ENCODE results near the gene GALNT11.
"Not testable (repeated sequence)": the region's sequence is repeated elsewhere in the genome, so short reads cannot be mapped to it uniquely, and the experiment has no call there.

GALNT11 gene

DNA sequence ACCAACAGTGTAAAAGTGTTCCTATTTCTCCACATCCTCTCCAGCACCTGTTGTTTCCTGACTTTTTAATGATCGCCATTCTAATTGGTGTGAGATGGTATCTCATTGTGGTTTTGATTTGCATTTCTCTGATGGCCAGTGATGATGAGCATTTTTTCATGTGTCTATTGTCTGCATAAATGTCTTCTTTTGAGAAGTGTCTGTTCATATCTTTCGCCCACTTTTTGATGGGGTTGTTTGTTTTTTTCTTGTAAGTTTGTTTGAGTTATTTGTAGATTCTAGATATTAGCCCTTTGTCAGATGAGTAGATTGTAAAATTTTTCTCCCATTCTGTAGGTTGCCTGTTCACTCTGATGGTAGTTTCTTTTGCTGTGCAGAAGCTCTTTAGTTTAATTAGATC is 35.6 kb downstream of the GALNT11 start:
- not testable (repeated sequence) for H3K9ac ChIP-seq (ENCODE audit: low read depth, low read length); H3K4me1 ChIP-seq (ENCODE audit: control insufficient read depth, insufficient read depth, low read length); H3K4me3 ChIP-seq (ENCODE audit: low read depth, low read length); H3K36me3 ChIP-seq (ENCODE audit: control insufficient read depth, insufficient read depth, low read length); H3K9me3 ChIP-seq (ENCODE audit: control insufficient read depth, insufficient read depth, low read length); H3K27me3 ChIP-seq (ENCODE audit: control insufficient read depth, insufficient read depth, low read length)

DNA sequence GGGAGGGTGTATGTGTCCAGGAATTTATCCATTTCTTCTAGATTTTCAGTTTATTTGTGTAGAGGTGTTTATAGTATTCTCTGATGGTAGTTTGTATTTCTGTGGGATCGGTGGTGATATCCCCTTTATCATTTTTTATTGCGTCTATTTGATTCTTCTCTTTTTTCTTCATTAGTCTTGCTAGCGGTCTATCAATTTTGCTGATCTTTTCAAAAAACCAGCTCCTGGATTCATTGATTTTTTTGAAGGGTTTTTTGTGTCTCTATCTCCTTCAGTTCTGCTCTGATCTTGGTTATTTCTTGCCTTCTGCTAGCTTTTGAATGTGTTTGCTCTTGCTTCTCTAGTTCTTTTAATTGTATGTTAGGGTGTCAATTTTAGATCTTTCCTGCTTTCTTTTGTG is 37.7 kb downstream of the GALNT11 start:
- not testable (repeated sequence) for H3K9ac ChIP-seq (ENCODE audit: low read depth, low read length); H3K27me3 ChIP-seq (ENCODE audit: control insufficient read depth, insufficient read depth, low read length); H3K4me3 ChIP-seq (ENCODE audit: low read depth, low read length); H3K9me3 ChIP-seq (ENCODE audit: control insufficient read depth, insufficient read depth, low read length); H3K36me3 ChIP-seq (ENCODE audit: control insufficient read depth, insufficient read depth, low read length); H3K4me1 ChIP-seq (ENCODE audit: control insufficient read depth, insufficient read depth, low read length)

DNA sequence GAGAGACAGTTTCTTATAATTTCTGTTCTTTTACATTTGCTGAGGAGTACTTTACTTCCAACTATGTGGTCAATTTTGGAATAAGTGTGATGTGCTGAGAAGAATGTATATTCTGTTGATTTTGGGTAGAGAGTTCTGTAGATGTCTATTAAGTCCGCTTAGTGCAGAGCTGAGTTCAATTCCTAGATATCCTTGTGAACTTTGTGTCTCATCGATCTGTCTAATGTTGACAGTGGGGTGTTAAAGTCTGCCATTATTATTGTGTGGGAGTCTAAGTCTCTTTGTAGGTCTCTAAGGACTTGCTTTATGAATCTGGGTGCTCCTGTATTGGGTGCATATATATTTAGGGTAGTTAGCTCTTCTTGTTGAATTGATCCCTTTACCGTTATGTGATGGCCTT is 38.3 kb downstream of the GALNT11 start:
- not testable (repeated sequence) for H3K4me1 ChIP-seq (ENCODE audit: control insufficient read depth, insufficient read depth, low read length); H3K4me3 ChIP-seq (ENCODE audit: low read depth, low read length); H3K27me3 ChIP-seq (ENCODE audit: control insufficient read depth, insufficient read depth, low read length); H3K36me3 ChIP-seq (ENCODE audit: control insufficient read depth, insufficient read depth, low read length); H3K9ac ChIP-seq (ENCODE audit: low read depth, low read length); H3K9me3 ChIP-seq (ENCODE audit: control insufficient read depth, insufficient read depth, low read length)

DNA sequence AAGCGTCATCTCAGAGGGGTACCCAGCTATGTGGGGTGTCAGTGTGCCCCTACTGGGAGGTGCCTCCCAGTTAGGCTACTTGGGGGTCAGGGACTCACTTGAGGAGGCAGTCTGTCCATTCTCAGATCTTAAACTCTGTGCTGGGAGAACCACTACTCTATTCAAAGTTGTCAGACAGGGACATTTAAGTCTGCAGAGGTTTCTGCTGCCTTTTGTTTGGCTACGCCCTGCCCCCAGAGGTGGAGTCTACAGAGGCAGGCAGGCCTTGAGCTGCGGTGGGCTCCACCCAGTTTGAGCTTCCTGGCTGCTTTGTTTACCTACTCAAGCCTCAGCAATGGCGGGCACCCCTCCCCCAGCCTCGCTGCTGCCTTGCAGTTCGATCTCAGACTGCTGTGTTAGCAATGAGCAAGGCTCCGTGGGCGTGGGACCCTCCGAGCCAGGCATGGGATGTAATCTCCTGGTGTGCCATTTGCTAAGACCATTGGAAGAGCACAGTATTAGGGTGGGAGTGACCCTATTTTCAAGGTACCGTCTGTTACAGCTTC is 40.4 kb downstream of the GALNT11 start:
- H3K27me3 ChIP-seq (ENCODE audit: control insufficient read depth, insufficient read depth, low read length); H3K36me3 ChIP-seq (ENCODE audit: control insufficient read depth, insufficient read depth, low read length); H3K4me3 ChIP-seq (ENCODE audit: low read depth, low read length); H3K9me3 ChIP-seq (ENCODE audit: control insufficient read depth, insufficient read depth, low read length); H3K4me1 ChIP-seq (ENCODE audit: control insufficient read depth, insufficient read depth, low read length); H3K9ac ChIP-seq (ENCODE audit: low read depth, low read length): not testable (repeated sequence)

DNA sequence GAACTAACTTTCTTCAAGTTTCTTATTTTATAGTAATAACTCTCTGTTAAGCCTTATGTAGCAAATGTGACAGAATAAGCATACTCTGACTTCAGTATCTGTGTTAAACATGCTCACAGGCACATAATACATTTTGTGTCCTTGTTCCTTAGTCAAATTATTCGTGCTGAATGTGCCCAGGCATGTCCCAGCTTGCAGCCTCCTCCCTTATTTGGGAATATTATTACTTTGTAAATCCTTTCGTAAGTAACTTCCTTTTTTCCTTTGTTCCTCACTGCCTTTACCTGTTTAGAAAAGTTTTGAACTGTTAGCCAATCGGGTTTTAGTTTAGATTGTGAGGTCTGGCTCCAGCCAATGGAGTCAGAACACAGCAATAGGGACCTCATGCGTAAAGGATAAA is 46.9 kb downstream of the GALNT11 start:
- Histone ChIP-seq H3K9ac (ENCODE audit: low read depth, low read length) (no peak overlapping the region), H3K27me3 (ENCODE audit: control insufficient read depth, insufficient read depth, low read length) (no peaks in the 10 kb centered on the region), H3K4me1 (ENCODE audit: control insufficient read depth, insufficient read depth, low read length) (peaks cover 12% of the 10 kb centered on the region), H3K36me3 (ENCODE audit: control insufficient read depth, insufficient read depth, low read length) (no peaks in the 10 kb centered on the region), H3K4me3 (ENCODE audit: low read depth, low read length) (no peak overlapping the region), H3K9me3 (ENCODE audit: control insufficient read depth, insufficient read depth, low read length) (no peaks in the 10 kb centered on the region)

DNA sequence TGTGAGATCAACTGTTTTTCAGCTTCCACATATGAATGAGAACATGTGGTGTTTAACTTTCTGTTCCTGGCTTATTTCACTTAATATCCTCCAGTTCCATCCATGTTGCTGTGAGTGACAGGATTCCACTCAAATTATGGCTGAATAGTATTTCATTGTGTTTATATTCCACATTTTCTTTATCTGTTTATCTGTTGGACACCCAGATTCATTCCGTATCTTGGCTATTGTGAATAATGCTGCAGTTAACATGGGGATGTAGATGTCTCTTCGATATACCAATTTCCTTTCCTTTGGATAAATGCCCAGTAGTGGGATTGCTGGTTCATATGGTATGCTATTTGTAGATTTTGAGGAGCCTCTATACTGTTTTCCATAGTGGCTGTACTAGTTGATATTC is 47.9 kb downstream of the GALNT11 start:
- H3K9ac ChIP-seq (ENCODE audit: low read depth, low read length) = no peak overlapping the region
- H3K9me3 ChIP-seq (ENCODE audit: control insufficient read depth, insufficient read depth, low read length) = no peaks in the 10 kb centered on the region
- H3K4me3 ChIP-seq (ENCODE audit: low read depth, low read length) = no peak overlapping the region

DNA sequence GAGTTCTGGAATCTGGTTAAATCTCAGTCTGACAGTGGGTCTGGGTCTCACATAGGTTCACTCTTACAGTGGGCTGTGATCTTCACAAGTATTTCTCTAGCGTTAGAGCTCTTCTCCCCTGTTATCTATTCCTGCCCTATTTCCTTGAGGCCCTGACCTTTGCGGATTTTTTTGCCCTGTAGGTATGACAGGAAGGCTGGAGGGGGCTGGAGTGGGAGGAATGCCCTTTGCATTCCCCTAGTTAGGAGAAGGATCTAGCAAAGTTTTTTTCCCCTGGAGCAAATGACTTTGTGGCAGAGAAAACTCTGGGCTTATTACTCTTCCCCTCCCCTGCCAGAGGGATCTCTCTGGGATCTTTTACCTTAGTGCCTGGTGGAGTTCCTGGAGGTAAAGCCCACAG is 49.2 kb downstream of the GALNT11 start:
- no peaks in the 10 kb centered on the region for H3K27me3 ChIP-seq (ENCODE audit: control insufficient read depth, insufficient read depth, low read length)
- peak overlapping the region; percentile 39 for H3K9ac ChIP-seq (ENCODE audit: low read depth, low read length)
- H3K9me3 ChIP-seq (ENCODE audit: control insufficient read depth, insufficient read depth, low read length) = no peaks in the 10 kb centered on the region
- H3K36me3 ChIP-seq (ENCODE audit: control insufficient read depth, insufficient read depth, low read length) = no peaks in the 10 kb centered on the region
- no peak overlapping the region for H3K4me3 ChIP-seq (ENCODE audit: low read depth, low read length)
- H3K4me1 ChIP-seq (ENCODE audit: control insufficient read depth, insufficient read depth, low read length) = peaks cover 12% of the 10 kb centered on the region

More for the DNA sequence above, 47.9 kb downstream of the GALNT11 start:
- H3K27me3 ChIP-seq (ENCODE audit: control insufficient read depth, insufficient read depth, low read length) = no peaks in the 10 kb centered on the region
- H3K4me1 ChIP-seq (ENCODE audit: control insufficient read depth, insufficient read depth, low read length) = peaks cover 12% of the 10 kb centered on the region
- H3K36me3 ChIP-seq (ENCODE audit: control insufficient read depth, insufficient read depth, low read length) = no peaks in the 10 kb centered on the region

DNA sequence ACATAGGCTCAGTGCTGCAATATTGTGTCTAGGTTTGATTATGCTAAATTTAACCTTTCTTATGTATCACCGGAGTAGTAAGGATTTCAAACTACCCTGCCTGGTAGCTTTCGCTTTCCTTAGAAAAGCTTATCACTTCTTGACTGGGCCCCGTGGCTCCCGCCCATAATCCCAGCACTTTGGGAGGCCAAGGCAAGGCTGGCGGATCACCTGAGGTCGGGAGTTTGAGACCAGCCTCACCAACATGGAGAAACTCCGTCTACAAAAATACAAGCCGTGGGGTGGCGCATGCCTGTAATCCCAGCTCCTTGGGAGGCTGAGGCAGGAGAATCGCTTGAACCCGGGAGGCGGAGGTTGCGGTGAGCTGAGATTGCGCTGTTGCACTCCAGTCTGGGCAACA is 49.9 kb downstream of the GALNT11 start:
- H3K4me1 ChIP-seq (ENCODE audit: control insufficient read depth, insufficient read depth, low read length) = peaks cover 12% of the 10 kb centered on the region
- not testable (repeated sequence) for H3K27me3 ChIP-seq (ENCODE audit: control insufficient read depth, insufficient read depth, low read length); H3K9me3 ChIP-seq (ENCODE audit: control insufficient read depth, insufficient read depth, low read length); H3K36me3 ChIP-seq (ENCODE audit: control insufficient read depth, insufficient read depth, low read length); H3K9ac ChIP-seq (ENCODE audit: low read depth, low read length); H3K4me3 ChIP-seq (ENCODE audit: low read depth, low read length)

DNA sequence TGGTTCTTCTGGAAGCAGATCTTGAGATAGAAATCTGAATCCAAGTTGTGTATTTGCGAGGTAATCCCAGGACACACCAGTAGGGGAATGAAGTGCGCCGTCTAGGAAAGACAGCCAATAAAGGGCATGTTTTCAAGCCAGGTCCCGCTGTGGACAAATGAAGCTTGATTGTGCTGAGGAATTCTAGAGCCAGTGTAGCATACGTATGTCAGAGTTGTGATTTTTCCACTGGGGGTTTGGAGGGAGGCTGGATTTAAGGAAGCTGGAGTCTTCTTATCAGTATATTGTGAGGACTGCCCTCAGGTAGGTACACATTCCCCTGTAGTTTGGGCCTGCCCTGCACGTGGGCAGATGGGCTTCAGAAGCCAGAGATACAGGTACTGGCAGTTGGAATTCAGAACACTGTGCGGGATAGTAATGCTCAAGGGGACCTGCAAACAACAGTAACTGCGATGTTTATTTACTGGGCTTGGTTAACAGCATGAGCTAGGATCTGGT is 50.9 kb downstream of the GALNT11 start:
- Histone ChIP-seq H3K9me3 (ENCODE audit: control insufficient read depth, insufficient read depth, low read length) (no peaks in the 10 kb centered on the region), H3K9ac (ENCODE audit: low read depth, low read length) (no peak overlapping the region), H3K4me1 (ENCODE audit: control insufficient read depth, insufficient read depth, low read length) (peaks cover 12% of the 10 kb centered on the region), H3K36me3 (ENCODE audit: control insufficient read depth, insufficient read depth, low read length) (no peaks in the 10 kb centered on the region), H3K4me3 (ENCODE audit: low read depth, low read length) (no peak overlapping the region), H3K27me3 (ENCODE audit: control insufficient read depth, insufficient read depth, low read length) (no peaks in the 10 kb centered on the region)

DNA sequence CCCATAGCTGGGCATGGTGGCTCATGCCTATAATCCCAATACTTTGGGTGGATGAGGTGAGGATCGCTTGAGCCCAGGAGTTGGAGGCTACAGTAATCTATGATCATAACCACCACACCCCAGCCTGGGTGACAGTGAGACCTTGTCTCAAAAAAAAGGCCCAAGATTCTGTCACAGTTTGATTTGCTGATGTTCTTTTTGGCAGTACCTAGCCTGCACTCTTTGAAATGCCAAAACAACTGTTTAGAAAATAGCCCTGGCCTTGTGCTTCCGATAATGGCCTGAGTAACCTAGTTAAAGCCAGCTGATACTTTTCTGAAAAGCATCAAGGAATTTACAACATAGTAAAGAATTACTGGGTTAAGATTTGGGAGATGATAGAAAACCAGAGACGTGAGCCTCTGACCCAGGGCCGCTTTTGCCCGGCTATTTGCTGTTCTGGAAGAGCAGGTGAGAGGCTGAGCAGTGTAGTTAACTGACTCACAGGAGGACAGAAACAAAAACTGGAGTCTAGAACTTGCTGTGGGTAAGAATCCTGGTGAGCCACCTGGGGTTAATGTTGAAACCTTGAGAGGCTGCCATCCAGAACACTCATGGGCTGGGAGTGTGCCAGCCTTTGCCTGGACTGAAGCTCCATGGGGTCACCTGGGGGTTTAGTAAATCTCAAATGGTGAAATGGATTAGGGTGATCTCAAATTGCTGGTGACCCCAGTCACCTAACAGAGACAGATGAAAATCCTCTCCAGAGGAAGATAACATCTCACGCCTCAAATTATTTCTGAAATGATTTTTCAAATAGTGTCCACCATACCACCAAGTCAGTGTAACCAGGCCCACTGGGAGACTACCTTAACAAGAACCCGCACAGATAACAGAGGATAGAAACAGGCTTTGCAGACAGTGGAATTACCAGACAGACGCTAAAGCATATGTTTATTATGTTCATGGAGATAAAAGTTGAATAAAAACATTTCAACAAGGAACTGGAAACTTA is 51.8 kb downstream of the GALNT11 start:
- Histone ChIP-seq H3K4me3 (ENCODE audit: low read depth, low read length) (no peak overlapping the region), H3K9ac (ENCODE audit: low read depth, low read length) (no peak overlapping the region), H3K9me3 (ENCODE audit: control insufficient read depth, insufficient read depth, low read length) (no peaks in the 10 kb centered on the region), H3K36me3 (ENCODE audit: control insufficient read depth, insufficient read depth, low read length) (no peaks in the 10 kb centered on the region), H3K27me3 (ENCODE audit: control insufficient read depth, insufficient read depth, low read length) (no peaks in the 10 kb centered on the region), H3K4me1 (ENCODE audit: control insufficient read depth, insufficient read depth, low read length) (peaks cover 12% of the 10 kb centered on the region)

DNA sequence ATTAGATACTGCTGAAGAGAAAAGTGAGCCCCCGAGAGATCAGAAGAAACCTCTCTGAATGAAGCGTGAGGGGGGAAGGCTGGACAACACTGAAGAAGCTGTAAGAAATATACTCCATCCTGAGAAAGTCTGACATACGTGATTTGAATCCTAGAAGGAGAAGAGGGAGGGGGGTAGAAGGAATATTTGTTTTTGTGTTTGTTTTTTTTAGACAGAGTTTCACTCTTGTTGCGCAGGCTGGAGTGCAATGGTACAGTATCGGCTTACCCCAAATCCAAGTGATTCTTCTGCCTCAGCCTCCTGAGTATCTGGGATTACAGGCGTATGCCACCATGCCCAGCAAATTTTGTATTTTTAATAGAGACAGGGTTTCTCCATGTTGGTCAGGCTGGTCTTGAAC is 52.6 kb downstream of the GALNT11 start:
- H3K27me3 ChIP-seq (ENCODE audit: control insufficient read depth, insufficient read depth, low read length) = no peaks in the 10 kb centered on the region
- H3K36me3 ChIP-seq (ENCODE audit: control insufficient read depth, insufficient read depth, low read length) = no peaks in the 10 kb centered on the region
- no peak overlapping the region for H3K4me3 ChIP-seq (ENCODE audit: low read depth, low read length)
- no peak overlapping the region for H3K9ac ChIP-seq (ENCODE audit: low read depth, low read length)
- H3K9me3 ChIP-seq (ENCODE audit: control insufficient read depth, insufficient read depth, low read length) = no peaks in the 10 kb centered on the region
- peaks cover 8% of the 10 kb centered on the region for H3K4me1 ChIP-seq (ENCODE audit: control insufficient read depth, insufficient read depth, low read length)

DNA sequence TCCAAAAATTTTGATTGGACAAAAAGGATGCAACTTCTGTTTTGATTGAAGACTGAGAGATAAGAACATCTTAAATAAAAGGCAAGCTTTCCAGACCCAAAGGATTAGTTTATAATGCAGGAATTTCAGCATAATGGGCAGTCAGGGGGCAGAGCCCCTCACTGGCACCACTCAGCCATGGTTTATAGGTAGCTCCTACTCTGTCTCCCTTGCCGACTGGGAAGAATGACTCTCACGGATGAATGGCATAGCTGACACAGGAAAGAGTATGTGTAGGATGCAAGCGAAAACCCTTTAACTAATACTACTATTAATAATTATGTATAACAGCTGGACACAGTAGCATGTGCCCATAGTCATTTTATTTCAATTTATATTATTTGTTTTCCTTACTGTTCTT is 53.3 kb downstream of the GALNT11 start:
- no peaks in the 10 kb centered on the region for H3K27me3 ChIP-seq (ENCODE audit: control insufficient read depth, insufficient read depth, low read length)
- no peak overlapping the region for H3K4me3 ChIP-seq (ENCODE audit: low read depth, low read length)
- H3K36me3 ChIP-seq (ENCODE audit: control insufficient read depth, insufficient read depth, low read length) = no peaks in the 10 kb centered on the region
- H3K4me1 ChIP-seq (ENCODE audit: control insufficient read depth, insufficient read depth, low read length) = peaks cover 8% of the 10 kb centered on the region
- H3K9ac ChIP-seq (ENCODE audit: low read depth, low read length) = no peak overlapping the region
- H3K9me3 ChIP-seq (ENCODE audit: control insufficient read depth, insufficient read depth, low read length) = no peaks in the 10 kb centered on the region
